Pons (tissue), 1 donor: ENCODE results near the gene TIMM44.
"Not testable (repeated sequence)": the region's sequence is repeated elsewhere in the genome, so short reads cannot be mapped to it uniquely, and the experiment has no call there.

Experiments used
- DNase-seq: peaks from one replicate; pipeline ENCODE4 v3.0.0-alpha.2; 2016; ENCODE audit warnings: low spot score

Gene TIMM44

GRCh38 chr19:7900401-7900870 is 43.0 kb downstream of the TIMM44 start:
- DNase-seq, result no peak

- no peak for DNase-seq
Measured at GRCh38 chr19:7899751-7900378, 43.6 kb downstream of the TIMM44 start.

DNA sequence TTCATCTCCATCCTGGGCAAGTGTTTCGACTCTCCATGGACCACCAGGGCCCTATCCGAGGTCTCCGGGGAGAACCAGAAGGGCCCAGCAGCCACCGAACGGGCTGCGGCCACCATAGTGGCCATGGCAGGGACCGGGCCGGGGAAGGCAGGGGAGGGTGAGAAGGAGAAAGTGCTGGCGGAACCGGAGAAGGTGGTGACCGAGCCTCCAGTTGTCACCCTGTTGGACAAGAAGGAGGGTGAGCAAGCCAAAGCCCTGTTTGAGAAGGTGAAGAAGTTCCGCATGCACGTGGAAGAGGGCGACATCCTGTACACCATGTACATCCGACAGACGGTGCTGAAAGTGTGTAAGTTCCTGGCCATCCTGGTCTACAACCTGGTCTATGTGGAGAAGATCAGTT is 44.5 kb downstream of the TIMM44 start:
- DNase-seq, result no peak

DNA sequence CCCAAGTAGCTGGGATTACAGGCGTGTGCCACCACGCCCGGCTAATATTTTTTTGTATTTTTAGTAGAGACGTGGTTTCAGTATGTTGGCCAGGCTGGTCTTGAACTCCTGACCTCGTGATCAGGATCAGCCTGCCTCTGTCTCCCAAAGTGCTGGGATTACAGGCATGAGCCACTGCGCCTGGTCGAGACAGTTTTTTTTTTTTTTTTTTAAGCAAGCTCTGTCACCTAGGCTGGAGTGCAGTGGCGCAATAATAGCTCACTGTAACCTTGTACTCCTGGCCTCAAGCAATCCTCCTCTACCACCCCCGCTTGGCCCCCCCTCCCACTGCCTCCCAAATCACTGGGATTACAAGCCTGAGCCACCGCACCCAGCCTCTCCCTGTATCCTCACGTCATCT is 46.2 kb downstream of the TIMM44 start:
- no peak for DNase-seq

DNA sequence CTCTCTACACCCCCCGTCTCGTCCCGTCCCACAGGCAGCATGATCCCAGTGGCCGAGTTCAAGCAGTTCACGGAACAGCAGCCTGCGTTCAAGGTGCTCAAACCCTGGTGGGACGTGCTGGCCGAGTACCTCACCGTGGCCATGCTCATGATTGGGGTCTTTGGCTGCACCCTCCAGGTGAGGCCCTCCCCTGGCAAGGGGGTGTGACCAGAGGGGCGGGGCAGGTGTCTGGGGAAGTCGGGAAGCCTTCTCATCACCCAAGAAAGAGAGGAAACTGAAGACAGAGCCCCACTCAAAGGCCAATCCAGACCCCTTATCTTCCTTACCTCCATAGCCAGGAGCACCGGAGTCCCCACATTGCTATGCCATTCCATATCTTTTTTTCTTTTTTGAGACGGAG is 47.9 kb downstream of the TIMM44 start:
- no peak for DNase-seq

- DNase-seq, result no peak
Measured at GRCh38 chr19:7894612-7895309, 48.7 kb downstream of the TIMM44 start.

DNA sequence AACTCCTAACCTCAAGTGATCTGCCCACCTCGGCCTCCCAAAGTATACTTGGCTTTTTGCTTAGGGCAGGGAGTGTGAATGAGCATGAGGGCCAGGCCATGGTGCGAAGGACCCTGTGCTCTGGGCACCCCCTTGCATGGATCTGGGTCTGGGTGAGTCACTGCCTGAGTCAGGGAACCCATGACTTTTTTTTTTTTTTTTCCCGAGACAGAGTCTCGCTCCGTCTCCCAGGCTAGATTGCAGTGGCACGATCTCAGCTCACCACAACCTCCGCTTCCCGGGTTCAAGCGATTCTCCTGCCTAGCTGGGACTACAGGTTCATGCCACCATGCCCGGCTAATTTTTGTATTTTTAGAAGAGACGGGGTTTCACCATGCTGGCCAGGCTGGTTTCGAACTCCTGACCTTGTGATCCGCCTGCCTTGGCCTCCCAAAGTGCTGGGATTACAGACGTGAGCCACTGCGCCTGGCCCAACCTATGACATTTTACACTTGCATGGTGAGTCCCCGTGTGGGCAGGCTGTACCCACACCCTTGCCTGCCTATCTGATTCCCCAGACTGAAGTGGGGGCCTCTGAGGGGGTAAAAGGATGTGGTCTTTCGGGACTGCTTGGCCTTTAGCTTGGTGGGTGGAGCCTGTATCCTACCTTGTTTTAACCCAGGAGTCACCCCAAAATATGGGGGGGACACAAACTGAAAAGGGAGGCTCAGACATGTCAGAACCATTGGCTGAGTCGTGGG is 49.9 kb downstream of the TIMM44 start:
- not testable (repeated sequence) for DNase-seq

- DNase-seq, result no peak
Measured at GRCh38 chr19:7888826-7889217, 54.6 kb downstream of the TIMM44 start.

- no peak for DNase-seq
Measured at GRCh38 chr19:7888145-7888825, 55.2 kb downstream of the TIMM44 start, which contains the start of gene LRRC8E. TSS of gene LRRC8E (plus strand) at chr19:7888510. CDS start at chr19:7895604, 7,094 bp downstream.

- DNase-seq, result no peak
Measured at GRCh38 chr19:7887408-7888144, 55.9 kb downstream of the TIMM44 start.

- no peak for DNase-seq
Measured at GRCh38 chr19:7885818-7886217, 57.6 kb downstream of the TIMM44 start.

GRCh38 chr19:7883796-7884570 is 59.5 kb downstream of the TIMM44 start:
- no peak for DNase-seq

DNA sequence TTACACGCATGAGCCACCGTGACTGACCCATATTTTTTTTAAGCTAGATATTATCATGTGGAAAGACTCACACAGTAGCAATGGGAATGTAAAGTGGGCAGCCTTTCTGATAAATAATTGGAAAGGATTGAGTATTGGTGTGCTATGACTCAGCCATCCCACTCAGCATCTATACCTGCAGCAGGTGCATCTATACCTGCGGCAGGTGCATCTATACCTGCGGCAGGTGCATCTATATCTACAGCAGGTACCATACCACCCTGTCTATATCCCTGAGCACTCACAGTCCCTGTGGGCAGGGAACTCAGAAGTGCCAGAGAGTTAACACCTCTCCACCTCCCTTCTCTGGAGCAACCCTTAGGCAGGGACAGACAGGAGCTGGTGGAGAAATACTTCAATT is 60.4 kb downstream of the TIMM44 start:
- DNase-seq, result no peak

DNA sequence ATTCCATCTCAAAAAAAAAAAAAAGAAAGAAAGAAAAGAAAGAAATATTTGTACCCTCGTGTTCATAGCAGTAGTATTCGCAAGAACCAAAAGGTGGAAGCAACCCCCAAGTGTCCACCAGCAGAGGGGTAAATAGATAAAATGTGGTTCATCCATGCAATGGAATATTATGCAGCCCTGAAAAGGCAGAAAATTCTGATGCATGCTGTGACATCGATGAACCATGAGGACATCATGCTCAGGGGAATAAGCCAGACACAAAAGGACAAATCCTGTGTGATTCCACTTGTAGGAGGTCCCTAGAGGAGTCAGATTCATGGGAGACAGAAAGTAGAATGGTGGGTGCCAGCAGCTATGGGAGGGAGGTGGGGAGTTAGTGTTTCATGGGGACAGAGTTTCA is 61.6 kb downstream of the TIMM44 start:
- no peak for DNase-seq

DNA sequence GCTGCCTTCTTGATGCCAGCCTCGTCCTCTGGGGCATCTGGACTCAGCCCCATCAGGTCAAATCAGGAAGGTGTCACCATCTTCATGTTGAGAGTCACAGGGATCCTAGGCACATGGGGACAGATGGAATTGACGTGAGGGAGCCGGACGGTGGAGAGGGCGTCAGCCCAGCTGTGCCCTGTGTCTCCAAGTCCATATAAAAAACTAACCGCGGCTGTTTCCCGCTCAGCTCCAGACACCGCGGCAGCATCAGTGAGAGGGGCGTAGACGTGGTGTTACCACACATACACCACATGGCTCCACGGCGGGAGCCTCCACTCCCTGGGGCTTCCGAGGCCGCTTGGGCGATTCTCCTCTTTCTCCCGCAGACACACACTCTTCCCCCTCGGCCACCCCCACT is 63.6 kb downstream of the TIMM44 start:
- no peak for DNase-seq

GRCh38 chr19:7879111-7879807 is 64.2 kb downstream of the TIMM44 start:
- no peak for DNase-seq

DNA sequence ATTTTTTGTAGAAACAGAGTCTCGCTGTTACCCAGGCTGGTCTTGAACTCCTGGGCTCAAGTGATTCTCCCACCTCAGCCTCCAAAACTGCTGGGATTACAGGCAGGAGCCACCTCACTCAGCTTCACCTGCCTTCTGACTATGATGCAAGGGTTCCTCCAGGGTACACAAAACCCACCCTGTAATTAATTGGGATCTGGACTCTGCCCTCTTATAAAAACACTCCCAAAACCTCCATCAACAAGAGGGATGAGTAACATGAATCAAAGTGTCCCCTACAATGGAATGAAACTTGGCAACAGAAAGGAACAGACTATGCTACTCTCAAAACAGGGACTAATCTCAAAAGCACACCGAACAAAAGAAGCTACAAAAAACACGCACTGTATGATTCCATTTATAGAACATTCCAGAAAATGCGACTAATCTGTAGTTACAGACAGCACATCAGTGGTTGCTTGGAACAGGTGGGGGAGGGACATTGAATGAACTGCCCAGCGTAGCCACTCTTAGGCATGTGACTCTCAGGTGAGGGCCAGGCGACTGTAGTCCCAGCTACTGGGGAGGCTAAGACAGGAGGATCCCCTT is 66.1 kb downstream of the TIMM44 start:
- DNase-seq, result no peak
